NCI-H146 treated with DMSO at 0.1 percent for 48 hours (cell line): Measurements from ENCODE around the gene OR4F17.
"Not testable (repeated sequence)": the region's sequence is repeated elsewhere in the genome, so short reads cannot be mapped to it uniquely, and the experiment has no call there.

Experiments used
- DNase-seq: peaks from one replicate; lab custom pipeline; 2025; ENCODE audit not compliant: unreplicated experiment; lab: John Stamatoyannopoulos, UW

The OR4F17 gene

GRCh38 chr19:106804-107203, at the start of gene OR4F17:
OR4F17 (plus strand) TSS chr19:107104; CDS start chr19:110679, 3,575 bp downstream.
- not testable (repeated sequence) for DNase-seq

DNA sequence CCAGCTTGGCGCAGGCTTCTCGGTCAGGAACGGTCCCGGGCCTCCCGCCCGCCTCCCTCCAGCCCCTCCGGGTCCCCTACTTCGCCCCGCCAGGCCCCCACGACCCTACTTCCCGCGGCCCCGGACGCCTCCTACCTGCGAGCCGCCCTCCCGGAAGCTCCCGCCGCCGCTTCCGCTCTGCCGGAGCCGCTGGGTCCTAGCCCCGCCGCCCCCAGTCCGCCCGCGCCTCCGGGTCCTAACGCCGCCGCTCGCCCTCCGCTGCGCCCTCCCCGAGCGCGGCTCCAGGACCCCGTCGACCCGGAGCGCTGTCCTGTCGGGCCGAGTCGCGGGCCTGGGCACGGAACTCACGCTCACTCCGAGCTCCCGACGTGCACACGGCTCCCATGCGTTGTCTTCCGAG, 36.1 kb upstream of the OR4F17 start:
- DNase-seq = not testable (repeated sequence)

DNA sequence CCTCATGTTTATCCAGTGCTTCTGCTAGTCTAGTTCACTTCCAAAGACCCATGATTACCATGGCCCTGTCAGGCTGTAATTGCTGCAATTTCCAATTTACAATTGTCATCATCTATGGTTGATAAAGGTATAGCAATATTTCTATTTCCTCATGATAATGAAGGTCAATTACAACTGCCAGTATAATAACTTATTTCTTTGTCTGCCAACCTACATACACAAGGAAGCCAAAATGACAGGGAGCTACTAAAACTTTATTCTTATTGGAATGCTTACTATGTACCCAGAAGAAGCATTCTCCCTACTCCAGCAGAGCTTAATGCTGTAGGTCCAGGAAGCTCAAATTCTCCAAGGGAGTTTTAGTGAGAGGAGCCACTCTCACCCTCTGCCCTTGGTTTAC, 24.0 kb upstream of the OR4F17 start:
- DNase-seq = not testable (repeated sequence)

GRCh38 chr19:83626-84025, 23.3 kb upstream of the OR4F17 start:
- DNase-seq = not testable (repeated sequence)

DNA sequence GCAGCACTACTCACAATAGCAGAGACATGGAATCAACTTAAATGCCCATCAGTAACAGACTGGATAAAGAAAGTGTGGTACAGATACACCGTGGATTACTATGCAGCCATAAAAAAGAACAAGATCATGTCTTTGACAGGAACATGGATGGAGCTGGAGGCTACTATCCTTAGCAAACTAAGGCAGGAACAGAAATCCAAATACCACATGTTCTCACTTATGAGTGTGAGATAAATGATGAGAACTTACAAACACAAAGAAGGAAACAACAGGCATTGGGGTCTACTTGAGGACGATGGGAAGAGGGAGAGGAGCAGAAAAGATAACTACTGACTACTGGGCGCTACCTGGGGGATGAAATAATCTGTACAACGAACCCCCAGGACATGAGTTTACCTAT, 16.2 kb upstream of the OR4F17 start:
- DNase-seq = not testable (repeated sequence)

GRCh38 chr19:94794-95193, 12.1 kb upstream of the OR4F17 start:
- not testable (repeated sequence) for DNase-seq

DNA sequence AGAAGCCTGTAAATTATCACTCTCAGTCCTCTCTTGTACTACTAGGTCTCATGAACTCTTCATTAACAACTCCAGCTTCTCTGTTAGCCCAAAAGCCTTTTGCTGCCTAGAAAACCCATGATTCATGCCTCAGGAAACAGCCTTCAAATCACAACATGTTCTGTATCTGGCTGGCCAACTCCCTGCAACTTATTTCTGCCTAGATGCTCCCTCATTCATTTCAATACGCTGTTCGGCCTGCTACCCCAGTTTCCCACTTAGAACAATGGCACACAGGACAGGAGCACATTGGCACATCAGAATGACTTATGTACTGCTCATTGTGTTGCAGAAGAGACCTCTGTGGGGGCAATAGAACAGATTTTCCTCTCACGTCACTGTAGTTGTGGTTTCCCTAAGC, 9.3 kb upstream of the OR4F17 start:
- not testable (repeated sequence) for DNase-seq

GRCh38 chr19:120443-121140, 13.7 kb downstream of the OR4F17 start:
- DNase-seq = not testable (repeated sequence)
